AG04449 (cell line): ENCODE data around the gene CCL2.

Source experiments
- CTCF ChIA-PET: fragments of 350-600 bp; formaldehyde crosslinking; extraction: SDS; loops from one replicate; lab custom pipeline; 2021; ENCODE audit warnings: antibody characterized with exemption; lab: Yijun Ruan, JAX
- POLR2A ChIA-PET: fragments of 400-600, 350-600 bp; formaldehyde crosslinking; extraction: SDS; loops from one replicate; lab custom pipeline; 2020; ENCODE audit warnings: antibody characterized with exemption, inconsistent platforms; lab: Yijun Ruan, JAX
- DNase-seq: peaks from one replicate; pipeline ENCODE4 v3.0.0-alpha.2; 2010; ENCODE audit warnings: low read depth, low spot score
- H3K4me3 ChIP-seq: 2 replicates; pipeline ENCODE4 v1.5.1; 2011; ENCODE audit warnings: low read depth, mild to moderate bottlenecking, control low read depth, low read length
- CTCF ChIP-seq: IDR thresholded peaks from one replicate; pipeline ENCODE4 v1.5.1; 2011; ENCODE audit warnings: mild to moderate bottlenecking, moderate library complexity, low read length, control low read depth, inconsistent platforms; ENCODE audit not compliant: insufficient read depth; ENCODE audit errors: missing control alignments

Gene CCL2

GRCh38 chr17:34234616-34235015, 20.5 kb upstream of the CCL2 start:
- DNase-seq, result no peak
- ChIA-PET CTCF (interaction anchor here (1.2 to 3.4 kb wide), 3 partner anchors 12 to 126 kb away, joined by 3 to 14 read pairs (median 4); no protein-coding TSS in a partner anchor), POLR2A (interaction anchor here (0.9 to 1.5 kb wide), 2 partner anchors 21 to 1139 kb away, joined by 3 to 4 read pairs; partner anchors contain the start of genes CCL2 and SLFN11)
- no peak overlapping the region for H3K4me3 ChIP-seq
- TF ChIP-seq CTCF, result no peak

GRCh38 chr17:34235389-34236028, 19.6 kb upstream of the CCL2 start:
- ChIA-PET POLR2A (interaction anchor here (0.9 to 1.5 kb wide), 3 partner anchors 17 to 1138 kb away, joined by 3 to 4 read pairs (median 4); partner anchors contain the start of genes CCL2 and SLFN11), CTCF (interaction anchor here (0.9 to 3.4 kb wide), 4 partner anchors 13 to 125 kb away, joined by 3 to 14 read pairs (median 3); no protein-coding TSS in a partner anchor)
- DNase-seq, result no peak
- TF ChIP-seq CTCF, result no peak
- no peak overlapping the region for H3K4me3 ChIP-seq

GRCh38 chr17:34236281-34236892, 18.7 kb upstream of the CCL2 start:
- DNase-seq, result no peak
- POLR2A ChIA-PET, result interaction anchor here (1.2 kb wide), 1 partner anchor 16 kb away, joined by 4 read pairs; no protein-coding TSS in a partner anchor
- no peak overlapping the region for H3K4me3 ChIP-seq
- TF ChIP-seq CTCF, result no peak
- CTCF ChIA-PET, result interaction anchor here (0.8 to 3.4 kb wide), 3 partner anchors 13 to 124 kb away, joined by 3 to 14 read pairs (median 7); no protein-coding TSS in a partner anchor

- DNase-seq, result no peak
- POLR2A ChIA-PET, result interaction anchor here (1.4 kb wide), 1 partner anchor 15 kb away, joined by 5 read pairs; no protein-coding TSS in a partner anchor
- CTCF ChIA-PET, result interaction anchor here (1.5 to 3.1 kb wide), 2 partner anchors 37 to 124 kb away, joined by 7 to 23 read pairs; partner anchors contain the start of gene CCL1
- H3K4me3 ChIP-seq, result no peak overlapping the region
- no peak for TF ChIP-seq CTCF
Measured at GRCh38 chr17:34237458-34237857, 17.6 kb upstream of the CCL2 start.

- no peak for DNase-seq
- no peak for TF ChIP-seq CTCF
- no peak overlapping the region for H3K4me3 ChIP-seq
- ChIA-PET POLR2A (no interaction called here), CTCF (interaction anchor here (1.4 to 1.8 kb wide), 2 partner anchors 65 to 120 kb away, joined by 4 to 6 read pairs; no protein-coding TSS in a partner anchor)
Measured at GRCh38 chr17:34241062-34241461, 14.0 kb upstream of the CCL2 start.
